IPS-15b (cell line): Measurements from ENCODE around the gene HDAC7.

Experiments used
- H3K27me3 ChIP-seq: one replicate; pipeline ENCODE4 v1.6.1; 2013; ENCODE audit warnings: low read length; ENCODE audit not compliant: control insufficient read depth, insufficient read depth
- H3K36me3 ChIP-seq: one replicate; pipeline ENCODE4 v1.6.1; 2013; ENCODE audit warnings: low read length; ENCODE audit not compliant: control insufficient read depth, insufficient read depth
- H3K4me1 ChIP-seq: one replicate; pipeline ENCODE4 v1.6.1; 2013; ENCODE audit warnings: mild to moderate bottlenecking, low read length; ENCODE audit not compliant: control insufficient read depth, insufficient read depth
- H3K4me3 ChIP-seq: one replicate; pipeline ENCODE4 v1.5.1; 2013; ENCODE audit warnings: low read depth, low read length
- H3K9ac ChIP-seq: one replicate; pipeline ENCODE4 v1.6.1; 2013; ENCODE audit warnings: low read depth, mild to moderate bottlenecking, low read length
- H3K9me3 ChIP-seq: one replicate; pipeline ENCODE4 v1.6.1; 2013; ENCODE audit warnings: mild to moderate bottlenecking, low read length; ENCODE audit not compliant: control insufficient read depth, insufficient read depth

The HDAC7 gene

DNA sequence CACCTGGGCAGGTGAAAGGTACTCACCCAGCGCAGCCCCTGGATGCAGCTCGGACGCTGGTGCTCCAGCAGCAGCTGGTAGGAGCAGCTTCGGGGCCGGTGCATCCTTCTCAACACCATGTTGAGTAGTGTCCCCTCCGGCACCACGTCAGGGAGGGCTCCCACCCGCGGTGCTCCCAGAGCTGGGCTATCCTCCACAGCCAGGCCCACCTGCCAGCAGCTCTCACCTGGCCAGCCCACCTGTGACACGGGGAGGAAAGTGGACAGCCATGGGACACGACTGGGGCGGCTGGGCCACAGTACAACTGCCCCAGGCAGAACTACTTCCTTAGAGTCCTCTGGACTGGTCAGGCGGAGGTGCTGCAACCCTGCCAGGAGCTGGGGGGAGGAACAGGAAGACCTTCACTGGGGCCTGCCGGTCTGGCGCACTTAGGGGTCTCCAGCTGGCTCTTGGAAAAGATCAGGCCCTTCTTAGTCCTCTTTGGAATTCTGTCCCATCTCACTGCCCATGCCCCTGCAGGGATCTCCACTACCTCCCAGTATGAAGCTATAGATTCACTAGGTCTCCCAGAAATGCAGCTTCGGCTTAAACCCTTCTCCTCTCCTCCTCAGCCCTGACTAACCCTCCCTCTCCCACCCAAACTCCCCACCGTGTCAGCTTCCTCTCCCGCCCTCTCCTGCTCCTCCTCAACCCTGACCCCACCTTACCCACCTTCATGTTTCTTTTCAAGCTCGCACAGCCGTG, 61.7 kb downstream of the HDAC7 start:
- H3K4me1 ChIP-seq = no peaks in the 10 kb centered on the region
- no peaks in the 10 kb centered on the region for H3K9me3 ChIP-seq
- H3K4me3 ChIP-seq = peak overlapping the region; percentile 62
- H3K36me3 ChIP-seq = peaks cover 8% of the 10 kb centered on the region
- H3K9ac ChIP-seq = no peak overlapping the region
- peaks cover 9% of the 10 kb centered on the region for H3K27me3 ChIP-seq

DNA sequence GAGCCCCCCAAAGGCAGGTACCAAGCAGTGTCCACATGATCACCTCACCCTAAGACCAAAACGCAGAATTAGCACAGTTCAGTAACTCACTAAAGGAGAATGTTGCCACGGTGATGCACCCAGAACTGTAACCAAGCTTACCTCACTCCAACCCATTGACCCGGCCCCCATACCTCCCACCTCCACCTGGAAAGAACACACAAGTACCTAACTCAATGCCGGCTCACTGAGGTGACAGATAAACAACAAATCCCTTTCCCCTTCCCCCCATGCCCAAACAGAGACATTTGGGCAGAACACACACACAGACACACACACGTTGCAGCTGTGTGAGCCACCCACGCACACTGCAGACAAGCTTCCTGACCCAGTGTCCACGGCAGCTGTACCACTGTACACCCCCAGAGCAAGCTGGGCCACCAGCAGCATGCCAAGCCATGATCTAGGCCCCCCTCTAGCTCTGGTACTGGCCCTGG, 62.3 kb downstream of the HDAC7 start:
- no peak overlapping the region for H3K9ac ChIP-seq
- H3K4me3 ChIP-seq = no peak overlapping the region
- H3K4me1 ChIP-seq = no peaks in the 10 kb centered on the region

DNA sequence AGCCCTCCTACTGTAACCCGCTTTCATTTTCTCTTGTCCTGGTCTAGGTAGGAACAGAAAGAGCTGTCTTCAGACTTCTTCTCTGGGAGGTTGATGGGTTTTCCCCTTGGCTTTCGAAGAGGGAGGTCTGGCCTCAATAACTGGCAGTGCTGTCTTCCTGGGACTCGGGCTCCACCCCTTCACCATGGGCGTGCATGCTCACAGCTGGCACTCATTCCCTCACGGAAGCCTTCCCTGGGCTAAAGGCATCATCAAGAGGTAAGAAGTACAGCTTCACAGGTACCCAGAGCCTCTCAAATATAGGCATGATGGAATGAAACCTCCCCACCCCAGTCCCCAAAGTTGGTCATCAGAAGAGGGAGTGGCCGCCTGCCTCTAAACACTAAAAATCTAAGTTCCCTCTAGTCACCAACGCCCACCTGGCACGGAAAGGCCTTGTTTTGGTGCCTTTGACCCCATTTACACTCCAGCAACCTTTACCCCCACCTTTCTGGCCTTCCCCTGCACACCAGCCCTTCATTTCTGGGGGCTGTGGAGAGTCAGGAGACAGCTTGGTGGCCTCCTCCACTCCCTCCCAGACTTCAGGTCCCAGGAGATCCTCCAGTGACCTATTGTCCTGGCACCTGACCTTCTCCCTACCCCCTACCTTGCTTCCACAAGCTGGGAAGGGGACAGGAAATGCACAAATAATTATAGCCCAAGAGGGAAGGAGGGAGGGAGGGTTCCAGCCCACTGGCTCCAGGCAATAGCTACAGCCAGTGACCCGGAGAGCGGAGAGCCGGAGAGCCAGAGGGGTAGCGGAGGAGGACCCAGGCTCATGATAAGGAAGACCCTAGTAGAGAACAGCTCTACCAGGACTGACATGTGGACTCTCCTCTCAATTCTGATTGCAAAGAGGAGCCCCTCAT, 63.8 kb downstream of the HDAC7 start:
- H3K4me1 ChIP-seq = no peaks in the 10 kb centered on the region
- H3K9me3 ChIP-seq = no peaks in the 10 kb centered on the region
- H3K9ac ChIP-seq = no peak overlapping the region
- peaks cover 9% of the 10 kb centered on the region for H3K27me3 ChIP-seq
- peaks cover 8% of the 10 kb centered on the region for H3K36me3 ChIP-seq
- H3K4me3 ChIP-seq = no peak overlapping the region

More for the DNA sequence above, 62.3 kb downstream of the HDAC7 start:
- H3K27me3 ChIP-seq = peaks cover 9% of the 10 kb centered on the region
- no peaks in the 10 kb centered on the region for H3K9me3 ChIP-seq
- peaks cover 8% of the 10 kb centered on the region for H3K36me3 ChIP-seq

DNA sequence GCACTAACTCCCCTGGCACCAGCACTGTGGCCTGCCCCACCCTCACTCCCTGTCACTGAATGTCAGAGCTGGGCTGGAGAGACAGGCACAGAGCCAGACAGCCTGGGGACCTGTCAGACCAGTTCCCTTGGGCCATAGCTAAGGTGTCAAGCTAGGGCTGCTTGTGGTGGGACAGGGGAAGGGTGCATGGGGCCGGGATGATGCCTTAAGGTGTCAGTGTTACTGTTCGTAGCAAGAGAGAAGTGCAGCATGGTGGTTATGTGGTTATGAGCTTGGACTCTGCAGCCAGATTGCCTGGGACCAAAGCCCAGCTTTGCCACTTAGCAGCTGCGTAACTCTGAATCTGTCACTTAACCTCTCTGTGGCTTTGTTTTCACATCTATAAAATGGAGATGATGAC, 64.8 kb downstream of the HDAC7 start:
- H3K4me1 ChIP-seq = no peaks in the 10 kb centered on the region
- peaks cover 9% of the 10 kb centered on the region for H3K27me3 ChIP-seq
- no peaks in the 10 kb centered on the region for H3K9me3 ChIP-seq
- no peak overlapping the region for H3K9ac ChIP-seq
- H3K36me3 ChIP-seq = peaks cover 8% of the 10 kb centered on the region
- H3K4me3 ChIP-seq = no peak overlapping the region

DNA sequence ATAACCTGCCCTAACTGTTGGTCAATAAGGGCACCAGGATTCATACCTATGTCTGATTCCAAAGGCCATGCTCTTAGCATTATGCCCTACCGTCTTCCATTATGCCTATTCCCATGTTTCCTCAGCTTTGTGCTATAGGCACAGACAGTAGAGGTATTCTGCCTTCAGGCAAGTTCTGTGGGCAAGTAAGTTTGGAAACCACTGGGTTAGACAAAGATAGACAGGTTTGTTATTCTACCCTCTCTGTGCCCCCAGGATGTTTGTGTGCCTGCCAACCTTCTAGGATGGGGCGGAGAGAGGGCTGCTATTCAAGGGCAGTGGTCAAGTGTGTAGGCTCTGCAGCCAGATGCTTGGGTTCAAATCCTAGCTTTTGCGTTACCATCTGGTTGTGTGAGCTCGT, 65.6 kb downstream of the HDAC7 start:
- H3K9ac ChIP-seq = no peak overlapping the region
- peaks cover 8% of the 10 kb centered on the region for H3K36me3 ChIP-seq
- H3K27me3 ChIP-seq = peaks cover 9% of the 10 kb centered on the region
- no peak overlapping the region for H3K4me3 ChIP-seq
- no peaks in the 10 kb centered on the region for H3K9me3 ChIP-seq
- no peaks in the 10 kb centered on the region for H3K4me1 ChIP-seq

DNA sequence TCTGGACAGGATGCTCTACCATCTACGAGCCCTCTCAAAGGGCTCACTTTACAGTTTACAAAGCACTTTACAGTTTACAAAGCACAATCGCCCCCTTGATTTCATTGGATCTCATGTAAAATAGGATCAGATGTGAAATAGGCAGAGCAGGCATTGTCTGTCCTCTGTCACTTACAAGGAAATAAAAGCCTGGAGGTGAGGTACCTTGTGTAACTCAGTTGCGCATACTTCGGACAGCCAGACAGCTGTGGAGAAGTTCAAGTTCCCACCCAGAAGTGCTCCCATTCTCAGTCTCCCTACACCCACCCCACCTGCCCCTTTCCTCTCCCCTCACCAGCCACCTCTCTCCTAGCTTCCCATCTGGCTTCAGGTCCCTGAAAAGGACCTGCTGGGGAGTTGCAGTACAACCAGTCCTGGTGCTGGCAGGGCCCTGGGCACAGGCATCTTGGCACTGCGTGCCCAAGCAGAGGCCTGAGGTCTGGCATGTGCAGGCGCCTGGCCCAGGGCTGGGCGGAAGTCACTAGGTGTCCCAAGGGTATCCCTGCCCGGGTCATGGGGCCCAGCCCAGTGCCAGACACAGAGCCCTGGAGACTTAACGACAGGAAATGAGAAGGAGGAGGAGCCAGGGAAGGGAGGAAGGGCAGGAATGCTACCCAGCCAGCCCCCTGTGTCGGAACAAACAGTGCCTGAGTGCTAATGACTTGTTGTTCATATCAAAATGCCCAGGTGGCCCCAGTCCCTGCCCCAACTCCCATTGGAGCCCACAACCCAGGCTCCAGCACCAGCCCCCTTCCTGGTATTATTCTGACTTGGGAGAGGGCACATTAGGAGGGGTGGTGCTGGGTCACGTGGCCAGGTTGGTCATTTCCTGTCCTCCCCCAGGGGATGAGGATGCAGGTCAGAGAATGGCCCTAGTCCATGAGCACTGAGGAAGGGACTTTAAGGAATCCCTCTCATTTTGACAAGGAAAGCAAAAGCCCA, 66.4 kb downstream of the HDAC7 start:
- Histone ChIP-seq H3K9me3 (no peaks in the 10 kb centered on the region), H3K36me3 (peaks cover 8% of the 10 kb centered on the region), H3K4me1 (no peaks in the 10 kb centered on the region), H3K27me3 (peaks cover 9% of the 10 kb centered on the region), H3K9ac (no peak overlapping the region), H3K4me3 (no peak overlapping the region)

DNA sequence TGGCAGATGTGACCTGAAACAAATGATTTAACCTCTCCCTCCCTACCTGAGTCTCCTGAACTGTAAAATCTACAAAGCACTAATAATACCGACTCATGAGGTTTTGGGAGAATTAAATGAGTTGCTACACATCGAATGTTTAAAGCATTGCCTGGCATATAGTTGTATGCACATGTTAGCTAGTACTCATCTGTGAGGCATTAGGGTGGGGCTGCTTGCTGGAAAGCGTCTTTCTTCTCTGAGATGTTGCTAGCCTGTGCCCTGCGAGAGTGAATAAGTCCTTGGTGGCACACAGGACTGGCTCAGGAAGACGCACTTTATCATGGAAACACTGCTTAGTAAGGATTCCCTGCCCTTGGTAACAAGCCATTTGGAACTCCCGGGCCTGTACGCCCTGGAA, 67.2 kb downstream of the HDAC7 start:
- H3K9ac ChIP-seq = no peak overlapping the region
- peaks cover 6% of the 10 kb centered on the region for H3K27me3 ChIP-seq
- H3K4me1 ChIP-seq = no peaks in the 10 kb centered on the region
- H3K9me3 ChIP-seq = no peaks in the 10 kb centered on the region
- peaks cover 7% of the 10 kb centered on the region for H3K36me3 ChIP-seq
- no peak overlapping the region for H3K4me3 ChIP-seq

DNA sequence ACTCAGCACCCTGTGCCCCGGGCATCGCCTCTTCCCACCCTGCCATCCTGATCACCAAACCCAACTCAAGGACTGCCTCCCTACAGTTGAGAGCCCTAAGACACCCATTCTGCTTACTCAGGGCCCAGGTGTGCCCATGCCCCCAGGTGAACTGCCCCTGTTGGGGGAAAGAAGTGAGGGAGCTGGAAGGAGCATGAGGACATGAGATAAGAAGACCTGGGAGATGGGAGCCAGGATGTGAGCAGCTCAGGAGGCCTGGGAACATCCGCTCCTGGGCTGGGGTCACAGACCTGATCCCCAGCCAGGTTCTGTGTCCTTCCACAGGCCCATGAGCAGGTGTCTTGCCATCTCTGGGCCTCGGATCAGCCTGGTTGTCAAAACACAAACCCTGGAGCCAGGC, 67.6 kb downstream of the HDAC7 start:
- no peak overlapping the region for H3K4me3 ChIP-seq
- H3K36me3 ChIP-seq = peaks cover 6% of the 10 kb centered on the region
- no peak overlapping the region for H3K9ac ChIP-seq
- no peaks in the 10 kb centered on the region for H3K9me3 ChIP-seq
- peaks cover 2% of the 10 kb centered on the region for H3K27me3 ChIP-seq
- no peaks in the 10 kb centered on the region for H3K4me1 ChIP-seq

DNA sequence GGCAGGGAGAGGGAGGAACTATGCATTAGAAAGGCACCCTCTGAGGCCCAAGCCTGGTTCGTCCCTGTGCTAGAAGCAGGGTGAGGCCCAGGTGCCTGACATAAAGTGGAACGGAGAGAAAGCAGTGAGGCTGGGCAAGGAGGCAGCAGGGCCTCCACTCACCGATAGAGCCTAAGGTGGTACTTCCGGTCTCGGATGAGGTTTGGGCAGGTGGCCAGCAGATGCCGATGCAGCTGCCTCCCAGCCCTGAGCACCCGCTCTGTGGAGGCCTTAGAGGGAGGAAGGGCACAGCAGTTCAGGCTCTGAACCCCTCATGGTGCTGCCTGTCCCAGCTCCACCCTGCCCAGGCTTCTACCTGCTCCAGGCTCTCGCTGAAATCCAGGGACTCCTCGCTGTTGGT, 68.1 kb downstream of the HDAC7 start:
- no peaks in the 10 kb centered on the region for H3K27me3 ChIP-seq
- H3K9me3 ChIP-seq = no peaks in the 10 kb centered on the region
- peaks cover 6% of the 10 kb centered on the region for H3K36me3 ChIP-seq
- H3K9ac ChIP-seq = no peak overlapping the region
- no peaks in the 10 kb centered on the region for H3K4me1 ChIP-seq
- no peak overlapping the region for H3K4me3 ChIP-seq

DNA sequence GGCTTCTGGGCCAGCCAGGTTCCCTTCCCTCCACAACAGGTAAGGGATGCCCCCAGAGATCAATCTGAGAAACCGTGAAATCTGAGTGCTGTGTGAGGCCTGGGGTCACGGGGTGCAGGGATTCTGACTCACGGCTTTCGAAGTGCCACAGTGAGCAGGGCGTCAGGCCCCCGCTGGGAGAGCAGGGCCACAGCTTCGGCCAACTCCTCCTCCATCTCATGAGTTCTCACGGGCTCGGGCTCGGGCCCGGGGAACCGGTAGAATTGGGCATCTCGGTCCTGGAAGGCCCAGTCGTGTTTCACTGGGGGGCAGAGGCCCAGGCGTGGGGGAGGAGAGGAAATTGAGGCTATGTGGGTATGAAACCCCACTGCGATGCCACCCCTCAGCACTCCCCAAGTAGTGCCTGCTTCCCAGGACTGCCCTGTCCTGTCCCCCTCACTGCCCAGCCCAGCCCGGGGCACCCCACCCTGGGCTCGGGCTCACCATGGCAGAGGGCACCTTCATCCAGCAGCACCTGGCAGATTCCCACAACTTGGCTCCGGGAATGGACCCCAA, 68.7 kb downstream of the HDAC7 start:
- Histone ChIP-seq H3K4me1 (no peaks in the 10 kb centered on the region), H3K27me3 (no peaks in the 10 kb centered on the region), H3K9ac (no peak overlapping the region)

DNA sequence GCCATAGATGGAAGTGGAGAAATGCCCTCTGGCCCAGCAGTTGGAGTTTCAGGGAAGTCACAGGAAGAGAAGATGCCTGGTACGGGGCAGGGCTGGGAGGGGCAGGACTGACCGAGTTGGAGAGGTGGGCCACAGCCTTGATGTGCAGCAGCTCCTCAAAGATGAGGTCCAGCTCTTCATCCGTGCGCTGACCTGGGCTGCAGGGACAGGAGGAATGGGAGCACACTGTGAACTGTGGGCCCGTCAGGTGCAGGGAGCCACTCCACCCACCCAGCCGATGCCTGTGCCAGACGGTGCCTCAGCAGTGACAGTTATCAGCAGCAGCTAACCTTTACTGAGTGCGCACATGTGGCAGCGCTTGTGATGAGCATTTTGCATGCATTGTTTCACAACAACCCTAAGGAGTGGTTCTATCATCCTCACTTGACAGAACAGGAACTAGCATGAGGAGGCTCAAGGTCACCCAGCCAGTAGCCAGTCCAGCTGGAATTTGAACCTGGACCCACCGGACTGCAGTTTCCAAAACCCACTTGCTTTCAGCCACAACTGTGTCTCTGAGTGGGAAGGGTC, 69.4 kb downstream of the HDAC7 start:
- Histone ChIP-seq H3K4me1 (no peaks in the 10 kb centered on the region), H3K9me3 (no peaks in the 10 kb centered on the region), H3K4me3 (no peak overlapping the region), H3K9ac (no peak overlapping the region), H3K36me3 (no peaks in the 10 kb centered on the region), H3K27me3 (no peaks in the 10 kb centered on the region)

More for the DNA sequence above, 68.7 kb downstream of the HDAC7 start:
- Histone ChIP-seq H3K9me3 (no peaks in the 10 kb centered on the region), H3K4me3 (no peak overlapping the region), H3K36me3 (peaks cover 5% of the 10 kb centered on the region)
